DND-41 (cell line): Measurements from ENCODE around the gene CYP27C1.

Experiments used
- ATAC-seq: fragments of 200-7000 bp; cut with Tn5 transposase; 3 replicates; pipeline ENCODE4 v1.9.1; 2021; ENCODE audit warnings: low read depth; ENCODE audit not compliant: insufficient read depth
- DNase-seq: peaks from one replicate; pipeline ENCODE4 v3.0.0-alpha.2; 2020
- H2AFZ ChIP-seq: 2 replicates; pipeline ENCODE4 v1.6.0; 2012; ENCODE audit warnings: low read depth, low read length
- H3K27ac ChIP-seq: 2 replicates; pipeline ENCODE4 v1.5.1; 2012; ENCODE audit warnings: low read length, inconsistent platforms
- H3K27me3 ChIP-seq: fragments of 200-600 bp; sonication (generic); 2 replicates; pipeline ENCODE4 v1.6.0; 2012; ENCODE audit warnings: low read length, mild to moderate bottlenecking, inconsistent platforms; ENCODE audit not compliant: insufficient read depth, poor library complexity
- H3K36me3 ChIP-seq: 2 replicates; pipeline ENCODE4 v1.5.1; 2012; ENCODE audit warnings: low read length, inconsistent platforms; ENCODE audit not compliant: insufficient read depth
- H3K4me1 ChIP-seq: 2 replicates; pipeline ENCODE4 v1.5.1; 2012; ENCODE audit warnings: mild to moderate bottlenecking, low read length; ENCODE audit not compliant: insufficient read depth
- H3K4me2 ChIP-seq: 2 replicates; pipeline ENCODE4 v1.6.0; 2012; ENCODE audit warnings: mild to moderate bottlenecking, moderate library complexity, low read length, inconsistent platforms; ENCODE audit not compliant: insufficient read depth
- H3K4me3 ChIP-seq, 2 experiments: fragments of 200-600 bp in 1 of 2; shearing (Covaris generic) in 1 of 2; 2 replicates each; pipeline ENCODE4 v1.5.1; 2012 to 2016; ENCODE audit warnings: inconsistent platforms in 2 of 2, low read length in 2 of 2, mild to moderate bottlenecking in 2 of 2, low read depth in 1 of 2, moderate library complexity in 1 of 2
- H3K79me2 ChIP-seq: 2 replicates; pipeline ENCODE4 v1.6.0; 2012; ENCODE audit warnings: low read length, inconsistent platforms; ENCODE audit not compliant: insufficient read depth
- H3K9ac ChIP-seq: 2 replicates; pipeline ENCODE4 v1.6.0; 2012; ENCODE audit warnings: low read depth, mild to moderate bottlenecking, inconsistent platforms, low read length, moderate library complexity
- H3K9me3 ChIP-seq: 2 replicates; pipeline ENCODE4 v1.5.1; 2012; ENCODE audit warnings: low read length, moderate library complexity, mild to moderate bottlenecking, inconsistent platforms; ENCODE audit not compliant: insufficient read depth, severe bottlenecking
- H4K20me1 ChIP-seq: 2 replicates; pipeline ENCODE4 v1.6.0; 2012; ENCODE audit warnings: low read length; ENCODE audit not compliant: insufficient read depth
- EZH2 ChIP-seq: IDR thresholded peaks from 3 replicates; pipeline ENCODE4 v1.6.1; 2012; ENCODE audit warnings: borderline replicate concordance, low read depth, mild to moderate bottlenecking, moderate library complexity, low read length, inconsistent platforms; ENCODE audit not compliant: severe bottlenecking
- TF ChIP-seq, protein P1 (sequence below): IDR thresholded peaks from 2 replicates; pipeline ENCODE4 v1.5.1; 2012; ENCODE audit warnings: borderline replicate concordance, low read length, moderate library complexity, mild to moderate bottlenecking; ENCODE audit not compliant: poor library complexity, severe bottlenecking; ENCODE audit errors: extremely low read depth

The CYP27C1 gene

DNA sequence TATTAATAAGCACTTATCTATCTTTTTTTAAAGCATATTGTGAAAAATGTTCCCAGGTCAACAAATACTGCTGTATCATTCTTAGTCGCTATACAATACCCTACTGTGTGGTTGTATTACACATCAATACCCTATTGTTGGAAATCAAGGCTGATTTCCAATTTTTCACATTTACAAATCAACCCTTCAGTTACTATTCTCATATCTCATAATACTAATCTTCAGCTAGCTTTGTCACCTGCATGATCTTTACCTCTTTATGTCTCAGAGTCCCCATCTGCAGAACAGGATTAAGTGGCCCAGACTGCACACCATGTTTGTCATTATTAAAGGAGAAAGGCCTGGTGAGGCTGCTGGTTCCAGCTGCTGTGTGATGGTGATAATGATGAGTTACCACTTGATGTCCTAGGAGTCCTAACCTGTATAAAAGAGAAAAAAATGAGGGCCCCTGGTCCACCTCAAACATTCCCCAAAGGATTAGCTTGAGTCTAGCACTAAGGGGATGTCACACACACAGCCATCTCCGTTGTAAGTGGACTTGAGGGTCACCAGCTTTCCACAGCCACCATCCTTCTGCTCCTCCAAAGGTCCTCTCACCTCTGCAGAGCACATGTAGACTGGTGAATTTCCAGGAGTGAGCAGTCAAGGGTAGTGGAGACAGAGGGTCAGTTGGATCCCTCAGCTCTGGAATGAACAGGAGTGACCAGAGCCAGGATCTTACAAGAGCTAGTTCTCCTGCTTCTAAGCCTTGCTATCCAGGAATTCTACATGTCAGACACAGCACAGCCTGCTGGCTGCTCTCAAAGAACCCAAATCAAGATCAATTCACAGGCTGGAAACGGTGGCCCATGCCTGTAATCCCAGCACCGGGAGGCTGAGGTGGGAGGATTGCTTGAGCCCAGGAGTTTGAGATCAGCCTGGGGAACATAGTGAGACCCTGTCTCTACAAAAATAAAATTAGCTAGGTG, 77.2 kb downstream of the CYP27C1 start:
- H3K4me2 ChIP-seq = no peak overlapping the region
- no peaks in the 10 kb centered on the region for H3K9me3 ChIP-seq
- no peak overlapping the region for H3K9ac ChIP-seq
- no peaks in the 10 kb centered on the region for H3K4me1 ChIP-seq
- H3K4me3 ChIP-seq = no peak overlapping the region
- H3K36me3 ChIP-seq = no peaks in the 10 kb centered on the region
- H3K79me2 ChIP-seq = no peaks in the 10 kb centered on the region
- DNase-seq (no peak), ATAC-seq (no peak)
- no peak overlapping the region for H2AFZ ChIP-seq
- H3K27ac ChIP-seq = no peak overlapping the region
- no peaks in the 10 kb centered on the region for H4K20me1 ChIP-seq
- H3K27me3 ChIP-seq = peaks cover 16% of the 10 kb centered on the region
- no peak for TF ChIP-seq EZH2
- TF ChIP-seq, protein P1, sequence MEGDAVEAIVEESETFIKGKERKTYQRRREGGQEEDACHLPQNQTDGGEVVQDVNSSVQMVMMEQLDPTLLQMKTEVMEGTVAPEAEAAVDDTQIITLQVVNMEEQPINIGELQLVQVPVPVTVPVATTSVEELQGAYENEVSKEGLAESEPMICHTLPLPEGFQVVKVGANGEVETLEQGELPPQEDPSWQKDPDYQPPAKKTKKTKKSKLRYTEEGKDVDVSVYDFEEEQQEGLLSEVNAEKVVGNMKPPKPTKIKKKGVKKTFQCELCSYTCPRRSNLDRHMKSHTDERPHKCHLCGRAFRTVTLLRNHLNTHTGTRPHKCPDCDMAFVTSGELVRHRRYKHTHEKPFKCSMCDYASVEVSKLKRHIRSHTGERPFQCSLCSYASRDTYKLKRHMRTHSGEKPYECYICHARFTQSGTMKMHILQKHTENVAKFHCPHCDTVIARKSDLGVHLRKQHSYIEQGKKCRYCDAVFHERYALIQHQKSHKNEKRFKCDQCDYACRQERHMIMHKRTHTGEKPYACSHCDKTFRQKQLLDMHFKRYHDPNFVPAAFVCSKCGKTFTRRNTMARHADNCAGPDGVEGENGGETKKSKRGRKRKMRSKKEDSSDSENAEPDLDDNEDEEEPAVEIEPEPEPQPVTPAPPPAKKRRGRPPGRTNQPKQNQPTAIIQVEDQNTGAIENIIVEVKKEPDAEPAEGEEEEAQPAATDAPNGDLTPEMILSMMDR = no peak

DNA sequence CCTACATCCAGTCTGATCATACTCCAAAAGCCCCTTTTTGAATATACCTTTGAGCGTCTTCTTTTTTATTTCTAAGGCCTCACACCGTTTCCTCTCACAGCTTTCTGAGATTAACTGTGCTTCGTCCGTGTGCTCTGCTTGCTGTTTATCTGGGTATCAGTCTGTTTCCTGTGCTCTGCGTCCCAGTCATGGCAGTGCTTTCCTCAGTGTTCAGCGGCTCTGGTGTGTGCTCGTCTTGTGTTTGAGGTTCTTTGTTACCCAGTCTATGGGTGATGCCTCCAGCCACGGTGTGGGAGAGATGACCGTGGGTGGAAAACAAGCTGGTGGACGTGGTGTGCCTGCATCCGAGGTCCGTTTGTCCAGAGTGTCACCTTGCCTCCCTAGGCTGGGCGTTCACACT, 79.6 kb downstream of the CYP27C1 start:
- Histone ChIP-seq H3K4me1 (no peaks in the 10 kb centered on the region), H3K9me3 (no peaks in the 10 kb centered on the region), H2AFZ (no peak overlapping the region), H3K36me3 (no peaks in the 10 kb centered on the region), H3K9ac (no peak overlapping the region), H3K79me2 (no peaks in the 10 kb centered on the region), H3K4me3 (no peak overlapping the region), H4K20me1 (no peaks in the 10 kb centered on the region), H3K4me2 (no peak overlapping the region), H3K27me3 (peaks cover 16% of the 10 kb centered on the region), H3K27ac (no peak overlapping the region)
- TF ChIP-seq, protein P1 = no peak
- TF ChIP-seq EZH2 = no peak
- no peak for DNase-seq
- no peak for ATAC-seq

DNA sequence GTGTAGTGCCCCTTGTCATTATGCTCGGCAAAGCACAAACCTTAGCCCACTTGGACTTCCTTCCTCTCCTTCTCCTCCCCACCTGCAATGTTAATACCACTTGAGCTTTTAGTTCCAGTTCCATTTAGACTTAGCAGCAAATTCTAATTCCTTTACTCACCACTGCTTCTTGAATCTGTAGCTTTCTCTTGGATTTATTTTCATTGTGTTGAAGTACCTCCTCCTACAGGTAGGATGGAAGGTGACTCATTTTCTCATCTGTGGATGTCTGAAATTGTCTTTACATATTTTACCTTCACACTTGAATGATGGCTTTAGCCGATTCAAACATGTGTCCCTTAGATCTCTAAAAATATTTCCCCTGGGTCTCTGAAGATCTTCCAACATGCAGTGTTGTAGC, 80.3 kb downstream of the CYP27C1 start:
- H2AFZ ChIP-seq = no peak overlapping the region
- no peak for ATAC-seq
- H3K4me2 ChIP-seq = no peak overlapping the region
- no peaks in the 10 kb centered on the region for H3K9me3 ChIP-seq
- no peaks in the 10 kb centered on the region for H3K36me3 ChIP-seq
- H3K9ac ChIP-seq = no peak overlapping the region
- no peaks in the 10 kb centered on the region for H3K4me1 ChIP-seq
- H3K27me3 ChIP-seq = peaks cover 16% of the 10 kb centered on the region
- no peak overlapping the region for H3K4me3 ChIP-seq
- no peak overlapping the region for H3K27ac ChIP-seq
- H4K20me1 ChIP-seq = no peaks in the 10 kb centered on the region
- TF ChIP-seq EZH2 = no peak
- TF ChIP-seq, protein P1 = no peak
- no peak for DNase-seq
- H3K79me2 ChIP-seq = no peaks in the 10 kb centered on the region
